ENCODE measurements around the gene FKBP9.
"Not testable (repeated sequence)": the region's sequence is repeated elsewhere in the genome, so short reads cannot be mapped to it uniquely, and the experiment has no call there.

FKBP9 gene

GRCh38 chr7:32952876-32953275, 4.4 kb upstream of the FKBP9 start:
- DNase-seq = no peak

DNA sequence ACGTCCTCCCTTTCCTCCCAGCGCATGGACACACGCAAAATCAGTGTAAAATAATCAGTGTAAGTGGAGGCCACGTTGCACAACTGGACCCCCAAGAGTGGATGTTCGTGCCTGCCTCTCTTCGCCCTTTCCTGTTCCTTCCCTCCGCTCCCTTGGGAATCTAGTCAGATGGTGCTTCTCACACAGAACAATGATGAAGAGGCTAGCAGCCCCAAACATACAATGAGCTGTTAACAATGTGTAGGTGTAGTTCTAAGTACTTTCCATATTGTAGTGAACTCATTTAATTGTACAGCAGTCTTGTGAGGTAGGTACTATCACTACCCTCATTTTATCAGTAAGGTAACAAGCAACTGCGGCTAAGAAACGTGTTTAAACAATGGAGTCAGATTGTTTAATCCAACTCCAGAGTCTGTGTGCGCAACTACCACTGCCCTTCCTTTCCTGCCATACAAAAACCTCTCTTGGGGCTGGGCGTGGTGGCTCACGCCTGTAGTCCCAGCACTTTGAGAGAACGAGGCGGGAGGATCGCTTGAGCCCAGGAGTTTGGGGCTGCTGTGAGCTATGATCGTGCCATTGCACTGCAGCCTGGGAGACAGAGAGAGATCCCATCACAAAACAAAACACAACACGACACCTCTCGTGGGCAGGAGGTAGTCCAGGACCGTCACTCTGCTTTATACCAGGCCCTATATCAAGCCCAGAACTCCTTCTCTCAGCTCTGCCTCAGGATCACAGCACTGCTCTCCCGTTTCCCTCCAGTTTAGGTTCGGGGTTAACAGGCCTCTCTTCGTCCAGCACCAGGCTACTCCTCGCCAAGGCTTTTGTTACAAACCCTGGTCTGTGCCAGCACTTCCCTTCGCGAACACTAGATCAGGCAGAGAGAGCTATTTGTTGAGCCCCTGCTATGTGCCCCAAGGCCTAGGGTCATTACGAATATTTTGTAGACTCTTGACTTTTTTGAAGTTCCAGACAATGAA, 1.1 kb downstream of the FKBP9 start:
- DNase-seq = no peak

DNA sequence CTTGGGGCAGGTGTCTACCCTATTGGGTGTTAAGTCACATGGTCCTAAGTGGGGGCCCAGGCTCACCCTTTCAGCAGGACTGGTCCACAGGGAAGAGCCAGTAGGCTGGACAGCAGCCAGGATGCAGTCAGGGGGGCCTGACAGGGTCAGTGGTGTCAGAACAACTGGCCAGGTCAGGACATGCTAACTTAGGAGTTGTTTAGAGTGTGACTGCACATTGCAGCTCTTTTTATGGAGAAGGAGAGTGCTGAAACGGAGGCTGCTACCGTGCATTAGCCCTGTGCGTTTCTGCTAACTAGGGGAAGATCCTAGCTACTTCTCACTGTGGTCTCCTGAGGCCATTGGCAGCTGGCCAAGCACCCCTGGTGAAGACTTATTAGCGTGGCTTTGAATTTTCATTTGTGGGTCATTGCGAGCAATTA, 6.7 kb downstream of the FKBP9 start:
- DNase-seq = not testable (repeated sequence)

GRCh38 chr7:32964461-32965159, 7.4 kb downstream of the FKBP9 start:
- DNase-seq = not testable (repeated sequence)

GRCh38 chr7:32966489-32967267, 9.4 kb downstream of the FKBP9 start:
- DNase-seq = not testable (repeated sequence)

GRCh38 chr7:32967268-32967582, 10.0 kb downstream of the FKBP9 start:
- not testable (repeated sequence) for DNase-seq

DNA sequence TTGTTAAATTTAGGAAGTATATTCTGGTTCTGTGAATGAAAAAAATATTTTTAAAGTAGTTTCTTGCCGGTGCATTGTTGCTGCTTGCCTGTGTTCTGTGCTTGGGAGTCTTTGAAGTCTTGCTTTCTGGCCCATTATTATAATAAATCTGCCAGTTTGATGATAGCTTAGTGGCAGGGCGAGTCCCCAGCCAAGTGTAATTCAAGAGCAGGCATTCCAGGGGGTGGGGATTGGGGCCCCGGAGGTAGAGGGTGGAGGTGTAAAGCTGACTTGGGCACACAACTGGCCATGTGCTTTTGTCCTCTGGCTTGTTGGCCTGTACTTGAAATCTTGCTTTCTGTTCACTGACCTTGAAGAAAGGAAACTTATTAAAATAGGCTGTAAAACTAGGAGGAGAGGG, 14.7 kb downstream of the FKBP9 start:
- DNase-seq = not testable (repeated sequence)

GRCh38 chr7:32977159-32977558, 19.9 kb downstream of the FKBP9 start:
- DNase-seq = not testable (repeated sequence)

DNA sequence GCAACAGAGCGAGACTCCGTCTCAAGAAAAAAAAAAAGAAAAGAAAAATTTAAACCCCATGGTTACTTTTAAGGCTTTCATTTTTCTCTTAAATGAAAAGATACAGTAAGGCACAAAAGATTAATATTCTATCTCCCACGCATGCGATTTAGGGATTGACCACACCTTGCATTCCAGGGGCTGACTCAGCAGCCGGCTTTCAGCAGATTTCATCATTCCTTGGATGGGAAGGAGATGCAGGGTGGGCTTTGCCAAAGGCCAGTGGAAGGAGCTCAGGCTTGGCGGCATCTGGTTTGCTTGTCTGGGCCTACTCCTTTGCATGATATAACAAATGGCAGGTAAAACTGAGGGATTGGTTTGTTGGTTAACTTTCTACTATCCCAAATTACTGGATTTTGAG, 22.0 kb downstream of the FKBP9 start:
- not testable (repeated sequence) for DNase-seq

GRCh38 chr7:32979902-32980301, 22.7 kb downstream of the FKBP9 start:
- not testable (repeated sequence) for DNase-seq

DNA sequence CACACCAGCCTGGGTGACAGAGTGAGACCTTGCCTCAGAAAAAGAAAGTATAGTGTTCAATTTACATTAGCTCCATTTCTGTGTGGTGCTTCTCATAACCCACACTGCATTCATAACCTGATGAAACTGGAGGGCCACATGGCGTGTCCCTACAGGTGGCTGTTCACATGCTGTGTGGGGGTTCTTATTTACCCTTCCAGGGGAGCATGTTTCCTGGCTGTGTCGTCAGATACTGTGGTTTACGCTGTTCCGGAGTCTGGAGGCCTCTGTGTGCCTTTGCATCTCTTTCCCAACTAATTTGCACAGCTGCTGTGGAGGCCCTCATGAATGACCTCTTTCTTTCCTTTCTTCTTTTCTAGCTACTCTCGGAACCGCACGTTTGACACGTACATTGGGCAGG, 30.9 kb downstream of the FKBP9 start:
- not testable (repeated sequence) for DNase-seq

GRCh38 chr7:32991068-32991585, 33.9 kb downstream of the FKBP9 start:
- DNase-seq = peak; percentile 23

GRCh38 chr7:32991975-32992700, 34.9 kb downstream of the FKBP9 start:
- not testable (repeated sequence) for DNase-seq

DNA sequence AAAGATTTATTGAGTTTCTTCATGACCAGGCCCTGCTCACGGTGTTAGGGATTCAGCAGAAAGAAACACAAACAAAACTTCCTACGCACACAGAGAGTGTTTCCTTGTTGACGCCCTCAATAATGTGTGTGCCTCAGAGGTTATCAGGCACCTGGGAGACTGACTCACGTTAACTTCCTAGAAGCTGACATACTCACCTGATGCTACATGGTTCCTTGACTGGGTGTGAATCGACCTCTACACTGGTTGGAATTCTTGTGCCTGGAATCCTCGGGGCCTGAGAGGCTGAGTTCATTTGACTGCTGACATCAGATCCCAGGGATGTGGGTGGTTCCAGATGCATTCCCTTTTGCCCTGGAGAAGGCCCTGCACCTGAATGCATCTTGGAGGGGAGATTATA, 35.5 kb downstream of the FKBP9 start:
- not testable (repeated sequence) for DNase-seq

- not testable (repeated sequence) for DNase-seq
Observed at GRCh38 chr7:32997956-32998355, 40.7 kb downstream of the FKBP9 start.

DNA sequence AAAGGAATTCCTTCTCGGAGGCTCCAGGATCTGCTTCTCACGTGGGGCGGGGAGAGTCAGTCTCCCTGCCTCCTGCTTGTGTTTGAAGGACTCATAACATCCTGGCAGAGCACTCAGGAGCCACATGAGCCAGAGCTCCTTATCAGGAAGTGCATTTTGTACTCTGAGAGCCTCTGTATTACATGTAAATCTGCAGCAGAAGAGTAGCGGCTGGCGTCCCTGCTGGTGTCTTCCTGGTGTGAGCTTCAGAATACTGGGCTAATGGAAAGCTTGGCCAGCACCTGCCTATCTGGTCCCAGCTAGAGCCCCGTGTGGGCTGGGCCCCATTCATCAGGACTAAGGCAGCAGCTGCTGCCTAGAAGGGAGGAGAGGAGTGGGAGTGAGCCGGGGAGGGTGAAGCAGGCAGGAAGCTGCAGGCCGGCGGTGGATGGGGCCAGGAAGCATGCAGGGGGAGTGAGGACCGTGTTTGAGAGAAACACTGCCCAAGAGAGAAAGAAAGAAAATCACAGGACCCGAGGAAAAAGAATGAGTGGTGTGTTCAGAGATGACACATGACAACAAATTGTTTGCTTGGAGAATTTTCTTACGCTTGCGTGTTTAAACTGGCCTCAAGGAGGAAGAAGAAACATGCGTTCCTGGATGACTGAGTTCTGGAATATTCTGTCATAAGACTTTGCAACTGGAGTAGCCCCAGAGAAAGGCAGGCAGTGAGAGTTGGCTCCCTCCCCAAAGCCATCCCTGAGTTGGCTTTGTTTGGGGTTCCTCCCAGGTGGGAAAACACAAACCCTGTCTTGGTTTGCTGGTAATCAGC, 41.3 kb downstream of the FKBP9 start:
- DNase-seq = not testable (repeated sequence)

DNA sequence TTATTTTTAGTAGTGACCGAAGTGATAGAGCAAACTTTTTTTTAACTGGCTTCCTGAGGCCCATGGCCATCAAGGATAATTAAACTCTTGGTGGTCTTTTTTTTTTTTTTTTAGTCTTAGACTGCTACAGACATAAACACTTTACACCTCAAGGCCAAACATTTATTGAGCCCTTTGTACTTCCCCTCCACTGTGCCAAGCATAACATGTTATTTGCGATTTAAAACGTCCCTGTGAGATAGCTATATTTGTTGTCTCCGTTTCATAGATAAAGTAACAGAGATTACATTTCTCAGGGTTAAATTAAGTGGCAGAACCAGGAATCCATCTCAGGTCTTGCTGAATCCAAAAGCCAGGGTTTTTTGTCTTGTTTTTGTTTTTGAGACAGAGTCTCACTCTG, 42.1 kb downstream of the FKBP9 start:
- DNase-seq = not testable (repeated sequence)

DNA sequence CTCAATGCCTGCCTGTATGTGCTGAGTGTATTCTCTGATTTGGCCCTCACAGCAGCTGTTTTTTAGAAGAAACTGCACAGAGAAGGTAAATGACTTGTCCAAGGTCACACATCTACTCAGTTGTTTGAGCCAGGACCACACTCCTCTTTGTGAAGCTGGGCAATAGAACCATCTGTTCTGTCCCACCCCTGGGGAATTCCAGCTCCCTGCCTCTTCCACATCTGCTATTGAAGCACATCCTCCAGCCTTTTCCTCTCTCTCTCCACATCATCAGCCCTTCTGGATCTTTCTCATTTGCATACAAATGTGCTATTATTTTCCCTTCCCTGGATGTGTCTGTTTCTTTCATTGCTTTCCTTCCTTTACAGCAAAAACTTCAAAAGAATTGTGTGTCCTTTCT, 45.9 kb downstream of the FKBP9 start:
- DNase-seq = not testable (repeated sequence)

- DNase-seq = not testable (repeated sequence)
Observed at GRCh38 chr7:33004104-33004616, 46.9 kb downstream of the FKBP9 start.

GRCh38 chr7:33005193-33005592, 48.0 kb downstream of the FKBP9 start:
- DNase-seq = not testable (repeated sequence)

GRCh38 chr7:33005690-33006089, 48.5 kb downstream of the FKBP9 start:
- not testable (repeated sequence) for DNase-seq
